ENCODE measurements around the gene ZNF398.

ZNF398 gene

DNA sequence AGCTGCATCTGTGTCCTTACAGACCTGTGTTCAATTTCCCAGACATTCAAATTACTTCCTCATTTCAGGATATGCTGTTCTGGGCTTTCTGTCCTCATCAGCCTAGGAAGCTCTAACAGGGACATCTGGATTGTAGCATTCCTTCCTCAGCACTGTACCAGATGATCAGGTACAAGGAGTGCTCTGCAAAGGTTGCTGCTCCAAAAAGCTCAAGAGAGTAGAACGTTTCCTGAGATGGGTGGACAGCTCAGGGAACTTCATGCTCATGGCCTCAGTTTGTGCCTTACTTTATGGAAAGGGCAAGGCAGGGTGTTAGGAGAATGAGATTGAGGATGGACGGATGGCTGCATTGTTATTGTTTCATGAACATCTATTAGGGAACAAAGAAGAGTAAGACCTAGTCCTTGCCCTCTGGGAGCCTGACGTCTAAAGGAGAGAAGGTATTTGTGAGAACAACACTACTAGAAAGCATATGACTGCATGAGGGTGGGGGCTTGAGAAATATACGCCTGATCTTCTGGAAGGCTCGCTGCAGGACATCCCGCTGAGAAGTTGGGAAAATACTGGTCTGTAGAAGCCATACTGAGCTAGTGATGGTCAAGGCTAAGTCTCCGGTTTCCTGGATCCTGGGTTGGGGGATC, 81.7 kb downstream of the ZNF398 start:
- TF ChIP-seq, protein P1, sequence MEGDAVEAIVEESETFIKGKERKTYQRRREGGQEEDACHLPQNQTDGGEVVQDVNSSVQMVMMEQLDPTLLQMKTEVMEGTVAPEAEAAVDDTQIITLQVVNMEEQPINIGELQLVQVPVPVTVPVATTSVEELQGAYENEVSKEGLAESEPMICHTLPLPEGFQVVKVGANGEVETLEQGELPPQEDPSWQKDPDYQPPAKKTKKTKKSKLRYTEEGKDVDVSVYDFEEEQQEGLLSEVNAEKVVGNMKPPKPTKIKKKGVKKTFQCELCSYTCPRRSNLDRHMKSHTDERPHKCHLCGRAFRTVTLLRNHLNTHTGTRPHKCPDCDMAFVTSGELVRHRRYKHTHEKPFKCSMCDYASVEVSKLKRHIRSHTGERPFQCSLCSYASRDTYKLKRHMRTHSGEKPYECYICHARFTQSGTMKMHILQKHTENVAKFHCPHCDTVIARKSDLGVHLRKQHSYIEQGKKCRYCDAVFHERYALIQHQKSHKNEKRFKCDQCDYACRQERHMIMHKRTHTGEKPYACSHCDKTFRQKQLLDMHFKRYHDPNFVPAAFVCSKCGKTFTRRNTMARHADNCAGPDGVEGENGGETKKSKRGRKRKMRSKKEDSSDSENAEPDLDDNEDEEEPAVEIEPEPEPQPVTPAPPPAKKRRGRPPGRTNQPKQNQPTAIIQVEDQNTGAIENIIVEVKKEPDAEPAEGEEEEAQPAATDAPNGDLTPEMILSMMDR (IDR thresholded peaks at IDR 0.05; ENCODE audit: low read depth, low read length): no peak
- DNase-seq (ENCODE audit: extremely low read depth, low read depth): no peak

GRCh38 chr7:149229526-149229925, 82.3 kb downstream of the ZNF398 start:
- DNase-seq (ENCODE audit: extremely low read depth, low read depth): no peak
- TF ChIP-seq, protein P1 (IDR thresholded peaks at IDR 0.05; ENCODE audit: low read depth, low read length): no peak

GRCh38 chr7:149232362-149232761, 85.1 kb downstream of the ZNF398 start:
- TF ChIP-seq, protein P1 (IDR thresholded peaks at IDR 0.05; ENCODE audit: low read depth, low read length): no peak
- DNase-seq (ENCODE audit: extremely low read depth, low read depth): no peak

Data from AG09319 (cell line).